HFFc6 (cell line): Measurements from ENCODE around the gene PBX3. TPM values are rescaled to one million over a fixed set of nuclear protein-coding genes. Genes with fewer than 3 reads are reported as not detected.

ENCODE experiments used
- DNase-seq: peaks from one replicate; pipeline ENCODE4 v3.0.0-alpha.2; 2018
- H3K27ac Mint-ChIP-seq: 2 replicates; pipeline ENCODE4 v1.8.0; 2020; ENCODE audit warnings: mild to moderate bottlenecking, mixed read lengths
- H3K27me3 Mint-ChIP-seq: 2 replicates; pipeline ENCODE4 v1.8.0; 2021; ENCODE audit warnings: mild to moderate bottlenecking, moderate library complexity, mixed read lengths; ENCODE audit not compliant: insufficient read depth
- H3K36me3 Mint-ChIP-seq: 2 replicates; pipeline ENCODE4 v1.8.0; 2021; ENCODE audit warnings: low read depth, mixed read lengths
- H3K4me1 Mint-ChIP-seq: 2 replicates; pipeline ENCODE4 v1.8.0; 2020; ENCODE audit warnings: low read depth, mixed read lengths
- H3K4me3 Mint-ChIP-seq: 2 replicates; pipeline ENCODE4 v1.8.0; 2020; ENCODE audit warnings: mild to moderate bottlenecking, moderate library complexity, mixed read lengths
- H3K9me3 Mint-ChIP-seq: 2 replicates; pipeline ENCODE4 v1.8.0; 2020; ENCODE audit warnings: mild to moderate bottlenecking, mixed read lengths
- CTCF ChIP-seq: fragments of 200-600 bp; sonication (generic); IDR thresholded peaks from 2 replicates; pipeline ENCODE4 v1.5.0; 2021; ENCODE audit warnings: antibody characterized with exemption, mild to moderate bottlenecking
- total RNA-seq, 6 experiments: library from RNA; stranded (reverse); fragmentation: NEBNext Ultra II Directional; extraction: Animal tissue kit (Norgen Biotek cat#: 25700); gene quantifications; 2 replicates in 1 of 6; 3 replicates in 5 of 6; pipeline ENCODE4 v1.2.3, GENCODE V29; 2021

Gene PBX3
- total RNA-seq, 6 experiments from 2014 or later: 32.2 to 44.3 (median 40.3) TPM

- H3K4me1 Mint-ChIP-seq: peaks cover 21% of the 10 kb centered on the region
- H3K4me3 Mint-ChIP-seq: no peak overlapping the region
- H3K36me3 Mint-ChIP-seq: peaks cover 21% of the 10 kb centered on the region
- no peak for DNase-seq
- H3K27me3 Mint-ChIP-seq: no peaks in the 10 kb centered on the region; the same call in 1 of the 2 replicates
- H3K27ac Mint-ChIP-seq: no peak overlapping the region
- no peak for TF ChIP-seq CTCF
- peaks cover 12% of the 10 kb centered on the region for H3K9me3 Mint-ChIP-seq
Measured at GRCh38 chr9:125949703-125950460, 202.7 kb downstream of the PBX3 start.

GRCh38 chr9:125950880-125951471 is 203.8 kb downstream of the PBX3 start:
- H3K27me3 Mint-ChIP-seq: no peaks in the 10 kb centered on the region; the same call in 1 of the 2 replicates
- H3K36me3 Mint-ChIP-seq: peaks cover 12% of the 10 kb centered on the region
- TF ChIP-seq CTCF: no peak
- DNase-seq: no peak
- H3K27ac Mint-ChIP-seq: no peak overlapping the region
- no peak overlapping the region for H3K4me3 Mint-ChIP-seq
- peaks cover 6% of the 10 kb centered on the region; the same call in 1 of the 2 replicates for H3K9me3 Mint-ChIP-seq
- peaks cover 21% of the 10 kb centered on the region for H3K4me1 Mint-ChIP-seq

GRCh38 chr9:125953314-125954019 is 206.3 kb downstream of the PBX3 start:
- Mint-ChIP-seq H3K4me3 (no peak overlapping the region), H3K9me3 (no peaks in the 10 kb centered on the region), H3K4me1 (peaks cover 14% of the 10 kb centered on the region), H3K36me3 (peaks cover 12% of the 10 kb centered on the region), H3K27me3 (no peaks in the 10 kb centered on the region), H3K27ac (no peak overlapping the region)
- no peak for DNase-seq
- TF ChIP-seq CTCF: no peak

GRCh38 chr9:125956102-125956501 is 208.9 kb downstream of the PBX3 start:
- Mint-ChIP-seq H3K9me3 (no peaks in the 10 kb centered on the region), H3K4me3 (no peak overlapping the region), H3K36me3 (peaks cover 18% of the 10 kb centered on the region), H3K27ac (no peak overlapping the region), H3K4me1 (no peaks in the 10 kb centered on the region), H3K27me3 (no peaks in the 10 kb centered on the region; the same call in 1 of the 2 replicates)
- no peak for DNase-seq
- no peak for TF ChIP-seq CTCF

GRCh38 chr9:125959315-125959714 is 212.1 kb downstream of the PBX3 start:
- Mint-ChIP-seq H3K27ac (no peak overlapping the region), H3K4me3 (no peak overlapping the region), H3K9me3 (no peaks in the 10 kb centered on the region), H3K36me3 (peaks cover 40% of the 10 kb centered on the region), H3K27me3 (no peaks in the 10 kb centered on the region; the same call in 1 of the 2 replicates), H3K4me1 (no peaks in the 10 kb centered on the region)
- DNase-seq: no peak
- TF ChIP-seq CTCF: no peak
